DMS153 treated with DMSO at 0.1 percent for 48 hours (cell line): ENCODE results near the gene UBE2O.

Source experiments
- DNase-seq: peaks from one replicate; lab custom pipeline; 2025; ENCODE audit not compliant: unreplicated experiment; lab: John Stamatoyannopoulos, UW

Gene UBE2O

DNA sequence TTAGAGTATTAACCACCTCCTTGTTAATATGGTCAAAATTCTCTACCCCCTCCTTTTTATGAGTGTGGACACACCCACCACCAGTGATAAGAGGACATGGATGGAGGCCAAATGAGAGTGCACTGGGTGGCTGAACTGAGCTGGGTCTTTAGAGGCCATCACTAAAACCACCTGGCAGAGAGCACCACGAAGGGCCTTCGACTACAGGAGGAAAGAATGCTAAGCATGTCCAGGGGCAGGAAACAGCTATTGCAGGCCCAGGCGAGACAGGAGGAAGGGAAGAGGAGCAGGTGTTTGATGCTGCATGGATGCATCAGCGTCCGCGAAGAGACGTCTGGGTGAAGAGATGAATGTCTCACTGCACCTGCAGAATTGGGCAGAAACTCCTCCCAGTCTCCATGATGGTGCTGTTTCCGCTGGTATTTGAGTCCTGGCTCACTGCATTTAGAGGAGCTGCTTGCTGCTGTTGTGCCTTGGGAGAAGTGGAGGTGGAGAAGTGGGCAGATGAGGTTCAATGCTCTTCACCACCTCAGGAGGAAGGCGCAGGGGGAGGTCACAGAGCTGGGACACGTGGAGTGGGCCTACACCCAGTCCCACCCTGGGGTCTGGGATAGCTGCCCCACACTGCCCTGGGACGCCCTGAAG, 35.3 kb downstream of the UBE2O start:
- peak; percentile 29 for DNase-seq

DNA sequence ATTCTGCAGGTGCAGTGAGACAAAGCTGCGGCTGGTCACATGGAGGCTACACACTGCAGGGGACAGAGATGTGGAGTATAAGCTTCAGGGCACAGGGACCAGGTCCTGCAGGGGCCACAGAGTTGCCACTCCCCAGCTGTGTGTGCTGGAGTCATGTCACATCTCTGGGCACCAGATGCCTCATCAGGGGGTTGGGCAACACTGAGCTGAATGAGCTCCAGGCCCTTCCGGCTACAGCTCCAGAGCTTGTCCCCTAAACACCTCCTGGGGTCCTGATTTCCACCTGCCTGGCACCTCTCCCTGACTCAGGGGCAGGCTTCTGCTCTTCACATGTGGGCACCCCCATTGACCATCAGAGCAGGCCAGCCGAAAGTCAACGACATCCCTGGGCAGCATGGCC, 36.1 kb downstream of the UBE2O start:
- DNase-seq, result no peak

DNA sequence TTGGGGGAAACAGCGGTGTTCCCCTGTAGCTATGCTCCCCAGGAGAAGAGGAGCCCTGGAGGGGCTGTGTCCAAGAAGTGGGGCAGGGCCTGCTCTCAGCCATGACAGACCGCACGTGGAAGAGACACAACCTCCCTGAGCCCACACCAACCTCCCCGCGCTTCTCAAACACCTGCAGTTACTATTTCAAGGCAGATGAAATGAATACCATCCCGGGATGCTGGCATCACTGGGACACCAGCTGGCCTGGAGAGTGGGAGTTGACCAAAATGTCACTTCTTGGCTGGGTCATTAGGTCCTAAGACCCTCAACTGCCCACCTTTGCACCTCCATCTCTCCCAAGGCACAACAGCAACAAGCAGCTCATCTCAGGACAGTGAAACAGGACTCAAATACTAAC, 36.5 kb downstream of the UBE2O start:
- DNase-seq, result no peak

DNA sequence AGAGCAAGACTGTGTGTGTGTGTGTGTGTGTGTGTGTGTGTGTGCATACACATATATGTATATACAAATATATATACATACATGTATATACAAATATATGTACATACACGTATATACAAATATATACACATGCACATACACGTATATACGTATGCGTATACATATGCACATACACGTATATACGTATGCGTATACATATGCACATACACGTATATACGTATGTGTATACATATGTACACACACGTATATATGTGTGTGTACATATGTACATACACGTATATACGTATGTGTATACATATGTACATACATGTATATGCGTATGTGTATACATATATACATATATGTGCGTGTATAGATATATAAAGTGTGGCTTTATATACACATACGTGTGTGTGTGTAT, 37.2 kb downstream of the UBE2O start:
- DNase-seq, result no peak

DNA sequence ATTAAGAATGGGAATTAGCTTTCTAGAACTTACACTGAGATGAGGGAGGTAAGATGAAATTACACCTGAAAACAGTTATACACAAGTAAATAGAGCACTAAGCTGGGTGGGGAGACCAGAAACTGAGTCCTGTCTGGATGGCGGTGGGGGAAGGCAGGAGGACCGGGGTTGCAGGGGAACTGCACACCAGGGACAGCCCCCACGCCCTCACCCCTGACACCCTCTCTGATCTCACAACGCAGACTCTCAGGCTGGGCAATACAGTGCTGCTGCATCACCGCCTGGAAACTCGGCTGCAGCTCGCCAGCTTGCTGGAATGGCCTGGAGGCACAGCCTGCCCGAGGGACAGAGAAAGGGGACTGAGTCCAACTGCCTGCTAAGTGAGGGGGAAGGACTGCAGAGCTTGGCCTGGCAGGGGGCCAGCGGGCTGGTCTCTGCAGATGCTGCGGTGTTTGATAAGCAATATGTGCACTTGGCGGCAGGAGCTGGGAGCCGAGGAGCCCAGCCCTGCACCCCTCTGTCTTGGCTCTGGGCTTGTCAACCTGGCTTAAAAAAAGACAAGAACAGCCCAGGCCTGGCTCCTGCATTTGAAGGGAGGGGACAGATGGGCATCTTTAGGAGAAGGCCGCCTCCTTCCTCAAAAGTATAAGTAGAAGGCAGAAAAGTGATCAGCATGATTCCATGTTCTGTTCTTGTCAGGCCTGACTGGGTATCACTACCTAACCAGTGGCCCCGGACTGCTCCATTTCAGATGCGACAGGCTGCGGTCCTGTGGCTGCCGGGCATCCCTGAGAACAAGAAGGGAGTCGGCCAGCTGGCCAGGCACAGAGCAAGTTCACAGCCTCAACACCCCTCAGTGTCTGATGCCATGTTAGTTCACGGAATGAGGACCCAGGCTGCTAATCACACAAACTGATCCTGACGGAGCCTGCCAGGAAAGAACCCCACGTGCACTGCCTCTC, 38.3 kb downstream of the UBE2O start:
- DNase-seq, result peak; percentile 28

DNA sequence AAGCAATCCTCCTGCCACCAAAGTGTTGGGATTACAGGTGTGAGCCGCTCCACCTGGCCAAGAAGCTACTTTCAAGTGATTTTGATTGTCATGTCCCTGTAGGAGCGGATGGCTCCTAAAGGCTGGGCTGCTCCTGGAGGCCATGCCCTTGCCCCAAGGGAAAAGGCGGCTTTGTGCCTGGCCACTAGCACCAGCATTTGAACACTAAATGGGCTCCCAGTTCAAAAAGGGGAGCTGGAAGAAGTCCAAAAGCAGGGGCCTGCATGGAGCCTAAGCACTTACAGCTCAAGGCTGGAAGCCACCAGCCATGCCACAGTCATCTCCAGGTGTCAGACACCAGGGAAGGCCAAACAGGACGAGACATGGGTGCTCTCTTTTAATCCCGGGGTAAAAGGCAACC, 41.7 kb downstream of the UBE2O start:
- no peak for DNase-seq

DNA sequence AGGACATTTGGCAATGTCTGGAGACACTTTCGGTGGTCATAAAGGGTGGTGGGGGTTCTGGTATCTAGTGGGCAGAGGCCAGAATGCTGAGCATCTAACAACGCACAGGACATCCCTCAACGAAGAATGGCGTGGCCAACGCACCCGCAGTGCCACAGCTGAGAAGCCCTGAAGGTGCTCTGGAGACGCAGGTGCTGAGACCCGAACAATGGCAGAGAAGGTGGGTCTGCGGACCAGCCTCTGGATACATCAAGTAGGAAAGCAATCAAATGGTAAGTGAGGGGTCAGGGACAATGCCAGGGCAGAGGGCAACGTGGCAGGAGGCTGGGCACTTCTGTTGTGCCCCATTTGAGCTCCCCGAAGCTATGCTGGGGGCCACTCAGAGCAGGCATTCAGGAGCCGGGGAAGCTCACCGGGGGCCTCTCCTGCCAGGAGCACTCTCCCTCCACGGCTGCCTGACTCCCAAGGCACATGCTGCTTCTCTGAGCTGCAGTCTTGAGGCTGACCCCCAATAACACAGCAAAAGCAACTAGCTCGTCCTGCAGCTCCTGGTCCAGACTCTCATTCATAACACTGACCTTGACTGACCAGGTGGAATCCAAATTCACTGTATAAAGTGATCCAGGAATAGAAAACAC, 42.5 kb downstream of the UBE2O start:
- no peak for DNase-seq

DNA sequence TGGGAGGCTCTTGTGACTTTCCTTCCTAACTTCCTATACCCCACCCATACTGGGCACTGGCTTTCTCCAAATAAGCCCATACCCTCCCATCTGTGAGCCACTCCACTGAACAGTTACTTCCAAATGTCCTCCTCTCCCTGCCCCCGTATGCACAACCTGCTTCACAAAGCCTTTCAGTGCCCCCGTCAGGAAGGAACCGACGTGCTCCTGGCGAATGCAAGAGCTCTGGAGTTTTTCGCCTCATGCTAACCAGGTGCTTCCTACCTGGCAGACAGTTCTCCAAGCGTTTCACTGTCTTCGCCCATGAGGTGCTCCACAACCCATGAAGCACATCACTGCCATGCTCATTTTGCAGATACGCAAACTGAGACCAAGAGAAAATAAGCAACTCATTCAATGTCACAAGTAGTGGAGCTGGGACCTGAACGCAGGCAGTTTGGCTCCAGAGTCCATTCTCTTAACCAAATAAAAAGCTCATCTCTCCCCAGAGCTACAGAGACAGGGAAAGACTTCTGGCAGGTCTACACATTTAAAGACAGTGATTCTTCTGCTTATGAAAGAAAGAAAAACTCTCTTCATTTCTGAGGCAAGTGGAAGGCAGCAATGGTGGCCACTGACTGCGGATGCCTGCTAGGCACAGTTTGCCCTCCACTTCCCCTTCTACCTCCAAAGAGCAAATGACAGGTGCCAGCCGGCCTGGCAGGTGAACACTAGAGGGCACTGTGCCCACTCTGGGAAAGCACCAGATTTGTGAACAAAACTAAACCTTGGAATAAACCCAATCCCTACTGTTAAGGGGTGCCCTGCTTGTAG, 44.7 kb downstream of the UBE2O start:
- peak; percentile 59 for DNase-seq

DNA sequence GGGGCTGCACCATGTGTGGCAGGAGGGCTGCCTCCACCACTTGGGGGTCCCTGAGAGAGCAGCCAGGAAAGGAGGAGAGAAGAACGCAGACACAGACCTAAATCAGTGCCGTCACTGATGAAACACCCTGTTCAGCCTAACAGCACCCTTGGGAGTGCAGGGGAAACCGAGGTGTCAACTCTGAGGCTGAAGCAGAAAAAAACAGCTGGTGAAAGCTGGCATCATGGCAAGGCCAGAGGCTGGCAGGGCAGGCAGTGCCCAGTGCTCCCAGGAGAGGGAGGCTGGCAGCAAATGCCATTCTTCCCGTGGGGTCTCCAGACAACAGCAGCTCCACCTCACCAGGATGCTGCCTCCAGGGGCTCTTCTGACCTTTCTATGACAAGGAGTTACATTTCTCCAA, 45.4 kb downstream of the UBE2O start:
- no peak for DNase-seq

DNA sequence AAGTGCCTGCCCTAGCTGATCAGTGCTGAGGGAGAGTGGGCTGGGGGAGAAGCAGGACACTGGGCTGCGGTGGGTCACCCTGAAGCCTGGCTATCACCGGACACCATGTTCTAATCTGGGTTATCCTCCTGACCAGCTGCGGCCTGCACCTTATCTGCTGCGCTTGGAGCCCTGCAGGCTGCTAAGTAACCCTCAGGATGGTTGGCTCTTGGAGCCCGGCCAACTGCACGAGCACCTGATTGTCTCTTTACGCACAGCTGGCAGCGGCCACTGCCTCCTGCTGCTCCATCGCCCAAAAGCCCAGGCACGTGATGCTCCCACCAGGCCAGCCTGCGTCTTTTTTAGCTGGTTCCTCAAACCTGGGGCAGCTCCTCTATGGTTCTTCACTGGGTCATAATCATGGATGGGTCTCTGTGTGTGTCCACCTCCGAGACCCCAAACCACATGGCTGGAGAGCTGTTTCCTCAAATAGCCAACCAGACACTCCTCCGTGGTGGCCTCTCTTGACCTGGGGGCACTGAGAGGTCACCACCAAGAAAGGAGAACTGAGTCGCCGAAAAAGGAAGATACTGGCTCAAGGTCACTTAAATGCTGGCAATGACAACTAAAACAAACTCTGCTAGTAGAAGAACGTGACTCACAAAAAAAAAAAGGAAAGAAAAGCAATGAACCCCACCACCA, 46.8 kb downstream of the UBE2O start:
- peak; percentile 65 for DNase-seq

DNA sequence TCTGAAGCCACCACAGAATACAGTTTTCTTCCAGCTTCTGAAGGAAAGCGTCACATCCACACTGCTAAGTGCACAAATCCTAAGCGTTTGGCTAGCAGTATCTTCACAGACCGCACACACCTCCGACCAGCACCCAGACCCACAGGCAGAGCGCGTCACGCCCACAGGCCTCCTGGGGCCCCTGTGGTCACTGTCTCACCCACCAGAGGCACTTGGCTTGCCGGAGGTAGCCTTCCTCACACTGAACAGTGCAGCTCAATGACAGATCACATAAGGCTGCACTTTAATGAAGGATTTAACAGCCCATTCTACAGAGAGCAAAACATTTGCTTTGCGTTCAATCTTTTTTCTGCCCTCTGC, 47.4 kb downstream of the UBE2O start:
- no peak for DNase-seq

DNA sequence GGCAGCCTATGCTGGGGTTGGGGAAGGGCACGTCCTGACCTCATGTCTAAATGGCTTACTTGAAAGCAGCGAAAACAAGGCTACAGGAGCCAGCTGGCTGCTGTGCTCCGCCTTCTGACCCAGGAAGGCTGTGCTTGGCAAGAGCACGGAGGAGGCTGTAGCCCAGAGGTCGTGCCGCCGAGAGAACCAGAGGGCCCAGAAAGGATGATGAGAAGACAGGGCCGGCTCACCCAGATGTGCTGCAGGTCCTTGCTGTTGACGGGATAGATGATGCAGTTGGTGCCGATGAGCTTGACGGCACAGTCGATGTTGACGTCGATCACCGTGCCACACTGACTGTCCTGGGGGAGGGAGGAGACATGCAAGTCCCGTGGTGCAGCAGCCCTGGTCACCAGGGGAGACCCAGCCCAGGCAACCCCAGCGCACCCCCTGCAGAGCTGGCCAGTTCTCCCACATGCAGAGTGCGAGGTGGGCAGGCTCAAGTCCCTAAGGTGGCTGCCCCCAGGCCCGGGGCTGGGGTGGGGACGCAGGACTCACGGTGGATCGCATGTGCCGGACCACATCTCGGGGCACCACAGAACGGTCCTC, 47.9 kb downstream of the UBE2O start:
- no peak for DNase-seq

DNA sequence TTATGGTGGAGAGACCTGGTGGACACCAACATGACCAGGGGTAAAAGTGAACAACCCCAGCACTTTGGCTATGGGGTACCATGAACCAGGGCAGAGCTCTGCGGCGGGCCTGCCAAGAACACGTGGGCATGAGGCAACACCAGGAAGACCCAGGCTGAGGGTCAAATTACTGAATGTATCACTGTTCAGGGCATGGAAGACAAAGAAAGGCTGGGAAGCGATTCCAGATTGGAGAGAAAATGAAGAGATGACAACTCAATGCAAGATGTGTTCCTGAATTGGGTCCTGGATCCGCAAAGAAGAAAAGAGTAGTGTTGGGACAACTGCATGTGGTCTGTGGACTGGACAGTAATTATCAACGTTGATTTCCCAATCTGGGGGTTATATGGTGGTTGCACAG, 48.7 kb downstream of the UBE2O start:
- DNase-seq, result no peak

DNA sequence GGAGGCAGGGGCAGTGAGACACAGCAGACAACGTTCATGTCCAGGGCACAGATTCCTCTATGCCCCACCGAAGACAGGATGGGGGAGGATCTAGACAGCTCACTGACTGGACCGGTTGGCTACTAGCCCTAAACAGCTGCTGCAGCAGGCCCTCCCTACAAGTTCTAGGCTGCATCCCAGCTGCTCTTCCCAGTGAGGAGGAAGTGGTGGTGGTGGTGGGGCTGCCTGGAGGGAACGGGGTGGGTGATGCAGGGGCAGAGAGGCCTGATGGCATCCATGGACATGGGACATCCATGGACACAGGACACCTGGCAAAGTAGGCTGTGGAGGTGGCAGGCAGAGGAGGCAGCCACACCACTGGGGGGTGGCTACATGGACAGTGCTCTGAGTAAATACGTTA, 50.2 kb downstream of the UBE2O start:
- DNase-seq, result no peak

DNA sequence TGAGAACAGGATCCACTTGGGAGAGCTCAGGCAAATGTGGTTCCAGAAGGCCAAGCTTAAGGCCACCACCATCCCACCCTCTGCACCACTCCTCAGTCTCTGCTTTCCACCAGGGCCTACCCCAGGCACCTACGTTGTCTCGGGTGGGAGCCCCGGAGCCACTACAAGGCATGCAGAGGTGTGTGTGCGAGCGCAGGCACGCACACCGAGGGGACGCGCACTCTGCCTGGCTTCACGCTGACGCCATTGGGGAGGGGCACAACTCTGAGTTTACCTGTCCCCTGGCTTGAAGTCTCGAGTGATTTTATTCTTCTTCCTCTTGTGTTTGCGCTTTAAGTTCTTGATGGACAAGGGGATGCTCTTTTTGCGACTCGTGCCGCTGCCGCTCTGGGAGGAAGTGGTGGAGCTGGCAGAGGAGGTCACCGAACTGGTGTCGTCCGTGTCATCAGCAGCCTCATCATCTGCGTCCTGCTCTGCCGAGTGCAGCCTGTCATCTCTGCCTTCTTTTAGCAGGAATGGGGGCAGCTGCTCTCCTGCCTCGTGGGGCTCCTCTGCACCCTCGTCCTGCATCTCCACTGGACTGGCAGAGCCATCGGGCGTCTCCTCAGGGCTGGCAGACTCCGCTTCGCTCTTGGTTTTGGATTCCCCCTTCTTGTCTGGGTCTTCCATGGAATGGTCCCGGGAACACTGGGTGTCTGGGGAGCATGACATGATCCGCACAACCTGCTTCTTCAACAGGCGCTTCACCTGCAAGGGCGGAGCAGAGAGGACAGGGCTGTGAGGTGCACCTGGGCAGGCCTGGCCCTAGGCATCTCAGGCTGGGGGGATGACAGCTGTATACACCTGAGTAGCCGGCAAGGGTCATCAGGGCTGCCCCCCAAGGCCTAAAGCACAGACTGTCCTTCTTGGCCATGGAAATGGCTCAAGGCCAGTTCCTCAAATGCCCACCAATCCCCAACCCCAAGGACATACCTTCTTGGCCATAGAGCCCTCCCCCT, 53.5 kb downstream of the UBE2O start:
- DNase-seq, result no peak

DNA sequence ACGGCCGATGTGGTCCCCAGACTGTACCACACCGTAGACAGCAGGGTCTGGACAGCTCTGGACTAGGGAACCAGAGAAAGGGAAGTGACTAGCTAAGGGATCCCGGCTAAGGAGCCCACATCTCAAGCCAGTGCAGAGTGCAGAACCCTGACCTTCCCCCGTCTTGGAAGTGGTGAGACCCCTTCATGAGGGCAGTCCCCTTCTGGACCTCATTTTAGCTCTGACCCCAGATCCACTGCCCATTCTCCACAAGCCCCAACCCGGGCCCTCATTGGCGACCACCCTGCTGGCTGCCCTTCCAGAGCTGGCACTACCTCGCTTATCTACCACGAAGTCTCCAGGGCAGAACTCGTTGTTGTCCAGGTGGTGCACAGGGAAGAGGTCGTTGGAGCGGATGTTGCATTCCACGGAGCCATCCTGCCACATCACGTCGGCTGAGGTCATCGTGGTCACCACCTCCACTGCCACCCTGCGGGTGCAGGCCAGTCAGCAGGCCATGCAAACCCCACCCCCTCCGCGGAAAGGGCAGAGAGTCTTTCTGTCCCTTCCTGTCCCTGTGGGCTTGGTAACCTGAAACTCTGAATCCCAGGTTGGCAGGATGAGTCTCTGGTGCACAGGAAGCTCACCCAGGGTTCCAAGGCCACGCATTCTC, 54.3 kb downstream of the UBE2O start:
- DNase-seq, result no peak

DNA sequence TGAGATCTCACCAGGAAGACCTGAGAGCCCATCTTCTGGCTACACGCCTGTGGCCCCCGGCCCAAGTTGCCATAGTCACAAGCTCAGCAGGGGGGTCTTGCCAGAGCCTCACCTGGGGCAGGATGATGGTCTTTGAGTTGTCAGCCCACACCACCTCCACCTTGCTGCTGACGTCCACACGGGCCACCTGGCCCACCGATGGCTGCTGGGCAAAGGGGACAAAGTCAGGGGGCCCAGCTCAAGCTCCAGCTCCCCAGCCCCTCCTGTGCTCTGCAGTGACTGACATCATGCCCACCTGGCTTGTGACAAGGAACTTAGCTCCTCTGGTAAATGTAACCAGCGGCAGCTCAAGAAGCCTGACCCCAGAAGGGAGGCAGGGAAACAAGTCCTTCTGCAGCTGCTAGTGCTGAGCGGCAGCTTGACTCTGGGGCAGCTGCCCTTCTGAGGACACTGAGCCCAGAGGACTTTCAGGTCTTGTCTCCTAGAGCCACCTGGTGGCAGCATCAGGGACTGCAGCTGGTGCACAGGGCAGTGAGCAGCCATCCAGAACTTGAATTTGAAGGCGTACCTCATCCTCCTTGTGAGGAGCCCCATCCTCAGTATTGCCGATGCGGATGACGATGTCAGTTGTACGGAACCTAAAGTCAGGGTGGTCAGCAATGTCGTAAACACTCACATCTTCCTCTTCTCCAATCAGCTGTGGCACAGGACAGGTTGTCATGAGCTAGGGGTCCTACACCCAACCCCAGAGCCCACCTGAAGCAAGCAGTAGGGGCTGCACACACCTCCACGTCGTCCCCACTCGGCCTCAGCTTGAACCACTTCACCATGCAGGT, 55.0 kb downstream of the UBE2O start:
- peak; percentile 34 for DNase-seq

DNA sequence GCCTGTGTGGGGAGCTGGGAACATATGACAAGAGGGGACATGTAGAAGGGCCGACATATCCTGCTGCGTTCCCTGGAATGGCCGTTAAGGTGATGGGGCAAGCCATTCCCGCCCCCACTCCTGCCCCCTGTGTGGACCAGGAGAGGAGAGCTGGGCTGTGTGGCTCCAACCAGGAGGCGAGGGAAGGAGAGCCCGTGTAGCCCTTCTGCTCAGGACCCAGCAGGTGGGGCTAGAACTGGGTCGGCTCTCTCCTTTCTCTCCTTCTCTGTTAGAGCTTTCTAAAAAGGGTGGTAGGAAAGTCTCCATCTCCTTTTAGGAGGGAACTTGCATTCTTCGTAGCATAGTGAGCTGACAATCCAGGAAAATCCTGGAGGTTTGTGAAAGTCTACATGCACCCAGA, 55.8 kb downstream of the UBE2O start:
- DNase-seq, result no peak
